ENCODE measurements around the gene CLBA1. TPM values are rescaled to one million over a fixed set of nuclear protein-coding genes. Genes with fewer than 3 reads are reported as not detected.

CLBA1 gene
- total and polyA plus RNA-seq, 5 donors from 2014 or later, result 0.32 to 1.1 (median 0.92) TPM; not detected in 1

DNA sequence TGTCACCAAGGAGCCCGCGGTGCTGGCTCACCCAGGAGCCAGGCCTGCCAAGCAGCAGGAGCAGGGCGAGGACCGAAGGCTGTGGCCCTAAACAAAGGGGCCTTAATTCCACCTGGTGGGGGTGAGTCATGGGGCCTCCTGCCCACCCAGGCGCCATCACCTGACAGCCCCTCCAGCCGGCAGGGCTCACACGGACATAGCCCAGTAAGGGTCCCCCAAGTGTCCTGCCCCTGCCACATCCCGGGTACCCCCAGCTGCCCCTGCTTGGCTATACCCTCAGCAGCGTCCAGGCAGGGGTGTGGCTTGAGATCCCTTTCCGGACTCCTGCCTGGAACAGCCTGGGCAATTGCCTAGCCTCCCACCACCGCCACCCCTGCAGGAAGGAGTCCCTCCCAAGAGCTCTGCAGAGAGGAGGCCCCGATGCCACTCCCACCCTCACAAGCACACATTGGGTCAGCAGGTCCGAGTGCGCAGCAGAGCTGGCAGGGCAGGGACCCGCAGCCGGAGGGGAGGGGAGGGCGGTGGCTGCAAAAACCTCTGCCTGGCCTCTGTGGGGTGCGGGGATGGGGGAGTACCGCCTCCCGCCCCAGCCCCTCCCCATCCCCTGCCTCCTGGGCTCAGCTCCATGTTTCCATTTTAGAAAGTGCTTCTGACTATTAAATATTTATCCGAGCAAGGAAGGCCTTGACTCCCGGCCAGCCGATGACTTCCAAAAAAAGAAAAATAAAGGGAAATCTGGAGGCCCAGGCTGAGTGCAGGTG, 12.0 kb upstream of the CLBA1 start:
- H3K4me3 Mint-ChIP-seq, result no peak overlapping the region
- DNase-seq, result no peak
- ATAC-seq (ENCODE audit: low read depth in 2 of 2), result no peak
- no peak overlapping the region for H3K4me3 ChIP-seq (ENCODE audit: low read depth, low read length)
- no peak overlapping the region for H3K27ac Mint-ChIP-seq
- peaks cover 0 to 2% (median 0%) of the 10 kb centered on the region in 7 donors for H3K9me3 Mint-ChIP-seq
- no peaks in the 10 kb centered on the region for H3K36me3 ChIP-seq (ENCODE audit: control insufficient read depth, insufficient read depth, low read length)
- no peaks in the 10 kb centered on the region for H3K27me3 ChIP-seq (ENCODE audit: control insufficient read depth, insufficient read depth, low read length)
- peaks cover 0 to 12% (median 4%) of the 10 kb centered on the region in 4 donors for H3K4me1 Mint-ChIP-seq
- H3K36me3 Mint-ChIP-seq, result no peaks in the 10 kb centered on the region
- H3K27me3 Mint-ChIP-seq, result peaks cover 24% of the 10 kb centered on the region
- no peaks in the 10 kb centered on the region for H3K9me3 ChIP-seq (ENCODE audit: control insufficient read depth in 2 of 2, low read length in 2 of 2)
- H3K4me1 ChIP-seq (ENCODE audit: control insufficient read depth, insufficient read depth, low read length, poor library complexity, severe bottlenecking), result peaks cover 14% of the 10 kb centered on the region
- no peak overlapping the region for H3K27ac ChIP-seq (ENCODE audit: insufficient read depth, low read length, poor library complexity, severe bottlenecking)

DNA sequence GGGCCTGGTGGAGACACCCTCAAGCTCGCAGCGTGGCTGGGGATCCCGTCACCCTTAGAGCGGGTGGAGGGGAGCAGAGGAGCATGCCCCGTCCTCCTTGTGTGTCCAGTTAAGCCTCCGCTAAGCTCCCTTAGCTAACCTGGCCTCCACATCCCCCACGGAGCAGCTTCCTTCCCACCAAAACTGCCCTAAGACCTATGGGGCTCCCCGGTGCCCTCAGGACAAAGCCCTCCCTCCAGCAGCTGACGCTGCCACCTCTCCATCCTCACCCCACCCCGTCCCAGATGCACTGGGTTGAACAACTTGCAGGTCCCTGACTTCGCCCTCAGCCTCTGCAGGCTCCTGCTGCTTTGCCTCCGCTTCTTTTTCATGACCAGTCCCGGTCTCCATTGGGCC, 11.4 kb upstream of the CLBA1 start:
- ATAC-seq (ENCODE audit: low read depth in 2 of 2), result no peak
- Mint-ChIP-seq H3K4me1 (peaks cover 0 to 12% (median 7%) of the 10 kb centered on the region in 4 donors), H3K27me3 (peaks cover 24% of the 10 kb centered on the region)

DNA sequence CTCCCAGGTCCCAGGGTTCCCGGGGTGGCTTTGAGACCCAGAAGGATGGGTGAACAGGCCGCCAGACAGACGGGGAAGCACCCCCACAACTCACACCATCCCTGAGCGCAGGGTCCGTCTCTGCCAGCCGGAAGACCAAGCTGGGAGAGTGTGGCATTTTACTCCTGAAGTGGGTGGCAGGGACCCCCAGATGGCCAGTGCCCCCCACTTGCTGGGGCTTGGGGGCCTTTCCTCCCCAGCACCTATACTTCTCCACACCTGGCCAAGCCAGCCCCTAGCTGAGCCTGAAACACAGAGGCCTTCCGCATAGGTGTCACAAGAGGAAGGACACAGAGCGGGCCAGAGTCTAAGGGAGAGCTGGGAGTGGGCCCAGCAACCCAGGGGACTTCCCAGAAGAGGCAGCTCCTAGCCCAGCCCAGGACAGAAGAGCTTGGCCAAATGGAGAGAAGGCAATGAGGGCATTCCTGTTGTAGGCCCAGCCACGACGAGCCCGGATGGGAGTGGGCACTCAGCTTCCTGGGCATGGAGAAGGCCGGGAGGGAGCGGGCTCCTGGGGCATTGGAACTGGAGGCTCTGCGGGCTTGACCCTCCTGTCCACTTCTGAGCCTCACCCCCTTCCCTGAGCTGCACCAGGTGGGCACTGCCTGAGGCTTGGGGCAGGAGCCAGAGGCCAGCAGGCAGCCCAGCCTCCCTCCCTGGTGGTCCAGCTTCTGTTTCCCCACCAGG, 10.8 kb upstream of the CLBA1 start:
- H3K4me1 ChIP-seq (ENCODE audit: control insufficient read depth, insufficient read depth, low read length, poor library complexity, severe bottlenecking), result peaks cover 15% of the 10 kb centered on the region
- no peak for ATAC-seq (ENCODE audit: low read depth in 2 of 2)

More for the DNA sequence above, 11.4 kb upstream of the CLBA1 start:
- H3K36me3 Mint-ChIP-seq, result no peaks in the 10 kb centered on the region
- H3K4me3 Mint-ChIP-seq, result no peak overlapping the region
- no peaks in the 10 kb centered on the region for H3K9me3 ChIP-seq (ENCODE audit: control insufficient read depth in 2 of 2, low read length in 2 of 2)
- no peak for DNase-seq
- no peak overlapping the region for H3K4me3 ChIP-seq (ENCODE audit: low read depth, low read length)
- no peak overlapping the region for H3K27ac ChIP-seq (ENCODE audit: insufficient read depth, low read length, poor library complexity, severe bottlenecking)
- H3K27me3 ChIP-seq (ENCODE audit: control insufficient read depth, insufficient read depth, low read length), result no peaks in the 10 kb centered on the region
- peaks cover 0 to 2% (median 0%) of the 10 kb centered on the region in 7 donors for H3K9me3 Mint-ChIP-seq
- H3K4me1 ChIP-seq (ENCODE audit: control insufficient read depth, insufficient read depth, low read length, poor library complexity, severe bottlenecking), result peaks cover 15% of the 10 kb centered on the region
- H3K36me3 ChIP-seq (ENCODE audit: control insufficient read depth, insufficient read depth, low read length), result no peaks in the 10 kb centered on the region
- H3K27ac Mint-ChIP-seq, result peak overlapping the region in 1 of 3 donors; percentile 38

DNA sequence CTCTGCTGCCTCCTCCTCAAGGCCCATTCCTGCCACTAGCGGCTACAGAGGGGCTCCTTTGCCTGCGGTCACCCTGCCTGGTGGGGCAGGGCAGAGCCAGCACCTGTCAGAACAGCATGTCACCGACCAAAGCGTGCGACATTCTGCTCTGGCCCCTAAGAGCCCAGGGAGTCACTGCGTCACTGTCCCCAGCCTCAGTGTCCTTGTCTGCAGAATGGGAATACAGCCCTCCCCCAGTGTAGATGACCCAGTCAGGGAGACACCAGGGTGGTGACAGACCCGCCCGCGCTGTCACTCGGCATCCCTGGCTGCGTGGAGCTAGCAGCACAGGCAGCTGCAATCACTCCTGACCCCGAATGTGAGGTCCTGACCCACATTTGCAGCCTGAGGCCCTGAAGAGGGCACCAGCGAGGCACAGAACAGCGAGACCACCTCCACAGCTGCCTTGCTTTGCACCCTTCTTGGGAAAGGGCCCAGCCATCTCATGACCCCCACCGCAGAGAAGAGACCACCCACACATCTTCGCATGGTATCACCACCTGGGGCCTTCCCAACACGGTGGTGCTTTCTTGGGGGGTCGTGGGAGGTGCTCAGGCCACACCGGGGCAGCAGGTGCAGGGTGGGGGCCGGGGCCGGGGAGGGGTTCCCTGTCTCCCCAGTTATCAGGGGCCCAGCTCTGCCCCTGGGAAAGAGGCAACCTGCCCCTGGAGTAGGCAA, 9.9 kb upstream of the CLBA1 start:
- Mint-ChIP-seq H3K27me3 (peaks cover 29% of the 10 kb centered on the region), H3K9me3 (peaks cover 0 to 4% (median 0%) of the 10 kb centered on the region in 7 donors), H3K36me3 (no peaks in the 10 kb centered on the region), H3K27ac (peak overlapping the region in 1 of 3 donors; percentile 71), H3K4me1 (peaks cover 0 to 12% (median 7%) of the 10 kb centered on the region in 4 donors), H3K4me3 (peak overlapping the region in 1 of 4 donors; percentile 78)
- no peaks in the 10 kb centered on the region for H3K36me3 ChIP-seq (ENCODE audit: control insufficient read depth, insufficient read depth, low read length)
- peak in 1 of 3 donors; percentile 21 for DNase-seq
- no peaks in the 10 kb centered on the region for H3K9me3 ChIP-seq (ENCODE audit: control insufficient read depth in 2 of 2, low read length in 2 of 2)
- H3K4me3 ChIP-seq (ENCODE audit: low read depth, low read length), result no peak overlapping the region
- ATAC-seq (ENCODE audit: low read depth in 2 of 2), result peak; percentile 6 to 9
- no peak overlapping the region for H3K27ac ChIP-seq (ENCODE audit: insufficient read depth, low read length, poor library complexity, severe bottlenecking)
- no peaks in the 10 kb centered on the region for H3K27me3 ChIP-seq (ENCODE audit: control insufficient read depth, insufficient read depth, low read length)
- H3K4me1 ChIP-seq (ENCODE audit: control insufficient read depth, insufficient read depth, low read length, poor library complexity, severe bottlenecking), result peaks cover 15% of the 10 kb centered on the region

More for the DNA sequence above, 10.8 kb upstream of the CLBA1 start:
- DNase-seq, result no peak
- Mint-ChIP-seq H3K9me3 (peaks cover 0 to 4% (median 0%) of the 10 kb centered on the region in 7 donors), H3K27me3 (peaks cover 28% of the 10 kb centered on the region), H3K27ac (no peak overlapping the region), H3K4me3 (peak overlapping the region in 1 of 4 donors; percentile 68), H3K4me1 (peaks cover 0 to 12% (median 7%) of the 10 kb centered on the region in 4 donors), H3K36me3 (no peaks in the 10 kb centered on the region)
- H3K27me3 ChIP-seq (ENCODE audit: control insufficient read depth, insufficient read depth, low read length), result no peaks in the 10 kb centered on the region
- H3K9me3 ChIP-seq (ENCODE audit: control insufficient read depth in 2 of 2, low read length in 2 of 2), result no peaks in the 10 kb centered on the region
- H3K36me3 ChIP-seq (ENCODE audit: control insufficient read depth, insufficient read depth, low read length), result no peaks in the 10 kb centered on the region
- no peak overlapping the region for H3K27ac ChIP-seq (ENCODE audit: insufficient read depth, low read length, poor library complexity, severe bottlenecking)
- H3K4me3 ChIP-seq (ENCODE audit: low read depth, low read length), result no peak overlapping the region

DNA sequence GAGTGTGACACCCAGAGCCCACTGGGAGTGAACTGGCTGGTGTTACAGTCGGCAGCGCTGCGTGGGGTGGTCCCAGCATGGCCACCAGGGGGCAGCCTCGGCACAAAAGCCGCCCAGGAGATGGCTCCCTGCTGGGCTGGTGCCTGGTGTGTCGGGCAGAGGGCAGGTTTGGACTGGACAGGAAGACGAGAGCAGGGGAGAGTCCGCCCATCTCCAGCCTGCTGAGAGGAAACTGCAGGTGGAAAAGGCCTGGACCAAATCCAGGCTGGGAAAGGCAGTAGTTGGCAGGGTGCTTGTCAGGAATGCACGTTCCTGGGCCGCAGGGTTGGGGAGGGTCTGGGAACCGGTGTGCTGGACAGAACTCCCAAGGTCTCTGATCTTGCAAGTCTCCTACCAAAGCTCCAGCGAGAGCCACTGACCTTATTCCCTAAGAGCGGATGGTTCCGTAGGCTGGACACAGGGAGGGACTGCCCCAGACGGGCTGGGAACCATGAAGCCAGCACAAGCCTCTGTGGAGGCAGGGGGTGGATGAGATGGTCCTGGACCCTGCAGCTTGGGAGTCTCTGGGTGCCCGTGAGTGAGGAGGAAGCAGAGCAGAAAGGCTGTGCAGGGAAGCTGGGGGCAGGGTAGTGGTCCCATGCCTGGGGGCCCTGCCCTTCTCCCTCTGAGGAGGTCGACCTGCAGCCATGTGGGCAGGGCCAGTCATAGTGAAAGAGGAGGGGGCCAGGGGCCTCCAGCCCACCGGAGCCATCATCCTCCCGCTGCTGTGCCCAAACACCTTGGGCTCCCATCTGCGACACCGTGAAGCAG, 9.2 kb upstream of the CLBA1 start:
- Mint-ChIP-seq H3K9me3 (peaks cover 0 to 4% (median 0%) of the 10 kb centered on the region in 7 donors), H3K36me3 (no peaks in the 10 kb centered on the region), H3K4me3 (peak overlapping the region; percentile 60 to 78 (median 68)), H3K27me3 (peaks cover 34% of the 10 kb centered on the region), H3K4me1 (peaks cover 0 to 12% (median 7%) of the 10 kb centered on the region in 4 donors), H3K27ac (no peak overlapping the region)
- Histone ChIP-seq H3K27ac (ENCODE audit: insufficient read depth, low read length, poor library complexity, severe bottlenecking) (no peak overlapping the region), H3K4me3 (ENCODE audit: low read depth, low read length) (no peak overlapping the region), H3K27me3 (ENCODE audit: control insufficient read depth, insufficient read depth, low read length) (no peaks in the 10 kb centered on the region), H3K4me1 (ENCODE audit: control insufficient read depth, insufficient read depth, low read length, poor library complexity, severe bottlenecking) (peaks cover 15% of the 10 kb centered on the region), H3K9me3 (ENCODE audit: control insufficient read depth in 2 of 2, low read length in 2 of 2) (no peaks in the 10 kb centered on the region), H3K36me3 (ENCODE audit: control insufficient read depth, insufficient read depth, low read length) (no peaks in the 10 kb centered on the region)
- DNase-seq (peak; percentile 75 to 82 (median 79)), ATAC-seq (ENCODE audit: low read depth in 2 of 2) (peak; percentile 83 to 84)

DNA sequence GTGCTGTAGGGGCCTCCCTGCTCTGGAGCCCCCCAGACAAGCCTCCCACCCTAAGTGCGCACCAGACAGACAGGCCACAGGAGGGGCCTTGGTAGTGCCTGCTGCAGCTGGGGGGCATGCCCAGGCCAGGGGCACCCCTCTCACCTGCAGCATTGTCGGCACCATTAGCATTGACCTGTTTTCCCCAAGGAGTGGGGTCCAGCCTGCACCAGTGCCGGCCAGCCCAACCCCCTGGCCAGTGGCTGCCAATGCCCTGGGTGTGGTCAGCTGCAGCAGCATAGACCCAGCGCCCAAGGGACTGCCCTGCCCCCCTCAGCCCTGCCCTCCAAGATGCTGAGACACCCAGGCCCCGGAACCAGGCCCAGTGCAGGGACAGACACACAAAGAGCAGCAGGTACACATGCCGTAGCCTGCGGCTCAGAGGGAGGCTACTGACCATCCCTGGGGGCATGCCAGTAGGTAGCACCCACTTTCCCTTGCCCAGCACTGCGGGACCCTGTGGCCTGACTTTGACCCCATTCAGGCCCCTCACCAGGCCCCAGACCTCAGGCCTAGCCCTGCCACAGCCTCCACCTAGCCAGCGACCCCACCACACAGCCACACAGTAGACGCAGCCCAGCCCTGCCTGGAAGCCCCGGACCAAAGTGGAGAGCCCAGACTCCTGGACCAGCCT, 8.4 kb upstream of the CLBA1 start:
- Histone ChIP-seq H3K27me3 (ENCODE audit: control insufficient read depth, insufficient read depth, low read length) (no peaks in the 10 kb centered on the region), H3K36me3 (ENCODE audit: control insufficient read depth, insufficient read depth, low read length) (no peaks in the 10 kb centered on the region), H3K4me3 (ENCODE audit: low read depth, low read length) (no peak overlapping the region), H3K4me1 (ENCODE audit: control insufficient read depth, insufficient read depth, low read length, poor library complexity, severe bottlenecking) (peaks cover 15% of the 10 kb centered on the region), H3K9me3 (ENCODE audit: control insufficient read depth in 2 of 2, low read length in 2 of 2) (no peaks in the 10 kb centered on the region), H3K27ac (ENCODE audit: insufficient read depth, low read length, poor library complexity, severe bottlenecking) (no peak overlapping the region)
- no peak for ATAC-seq (ENCODE audit: low read depth in 2 of 2)
- Mint-ChIP-seq H3K9me3 (peaks cover 0 to 4% (median 0%) of the 10 kb centered on the region in 7 donors), H3K4me1 (peaks cover 0 to 12% (median 7%) of the 10 kb centered on the region in 4 donors), H3K36me3 (no peaks in the 10 kb centered on the region), H3K27ac (no peak overlapping the region), H3K27me3 (peaks cover 34% of the 10 kb centered on the region), H3K4me3 (peak overlapping the region in 3 of 4 donors; percentile 75 to 78 (median 77))
- DNase-seq, result no peak
